Measurements from ENCODE around the gene DIS3L. TPM values are rescaled to one million over a fixed set of nuclear protein-coding genes. Genes with fewer than 3 reads are reported as not detected.
A peak's percentile ranks its signal among the peaks of the same experiment; 100 is the strongest.

DIS3L gene
- total and polyA plus RNA-seq, 2 of the 13 experiments (the other 11 are each of a cell fraction or from before 2014, with no cell fraction given): 21.0 to 50.5 TPM

GRCh38 chr15:66288093-66288492 lies 5.3 kb upstream of the DIS3L start (continued):
- TF ChIP-seq ZBTB39 (CRISPR knock-in tag; IDR thresholded peaks at IDR 0.05): no peak
- TF ChIP-seq KAT8 (CRISPR knock-in tag; IDR thresholded peaks at IDR 0.05): no peak
- no peak for TF ChIP-seq NFKBIZ (CRISPR knock-in tag; IDR thresholded peaks at IDR 0.05)
- no peak for TF ChIP-seq ZNF772 (CRISPR knock-in tag; IDR thresholded peaks at IDR 0.05)
- TF ChIP-seq NPAS2 (CRISPR knock-in tag; IDR thresholded peaks at IDR 0.05; ENCODE audit: borderline replicate concordance): no peak
- no peak for TF ChIP-seq MBNL3 (CRISPR knock-in tag; conservative IDR thresholded peaks at IDR 0.05)
- TF ChIP-seq ZNF775 (CRISPR knock-in tag; IDR thresholded peaks at IDR 0.05; ENCODE audit: borderline replicate concordance): no peak
- no peak for TF ChIP-seq MXI1 (IDR thresholded peaks at IDR 0.05; ENCODE audit: borderline replicate concordance, low read depth, low read length)
- TF ChIP-seq, protein P1, sequence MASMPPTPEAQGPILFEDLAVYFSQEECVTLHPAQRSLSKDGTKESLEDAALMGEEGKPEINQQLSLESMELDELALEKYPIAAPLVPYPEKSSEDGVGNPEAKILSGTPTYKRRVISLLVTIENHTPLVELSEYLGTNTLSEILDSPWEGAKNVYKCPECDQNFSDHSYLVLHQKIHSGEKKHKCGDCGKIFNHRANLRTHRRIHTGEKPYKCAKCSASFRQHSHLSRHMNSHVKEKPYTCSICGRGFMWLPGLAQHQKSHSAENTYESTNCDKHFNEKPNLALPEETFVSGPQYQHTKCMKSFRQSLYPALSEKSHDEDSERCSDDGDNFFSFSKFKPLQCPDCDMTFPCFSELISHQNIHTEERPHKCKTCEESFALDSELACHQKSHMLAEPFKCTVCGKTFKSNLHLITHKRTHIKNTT (CRISPR knock-in tag; IDR thresholded peaks at IDR 0.05): no peak
- no peak for TF ChIP-seq ZNF570 (CRISPR knock-in tag; IDR thresholded peaks at IDR 0.05; ENCODE audit: borderline replicate concordance)
- TF ChIP-seq HNF1B (CRISPR knock-in tag; IDR thresholded peaks at IDR 0.05): no peak
- TF ChIP-seq KLF13 (CRISPR knock-in tag; IDR thresholded peaks at IDR 0.05): no peak
- peak; percentile 88 for TF ChIP-seq ZNF263 (CRISPR knock-in tag; IDR thresholded peaks at IDR 0.05)
- no peak for TF ChIP-seq ZNF282 (IDR thresholded peaks at IDR 0.05; ENCODE audit: partially characterized antibody)
- TF ChIP-seq SNRNP70 (IDR thresholded peaks at IDR 0.05; ENCODE audit: low read depth, low read length): no peak
- 0 out of 2 replicates have a peak, but pooled peaks have one; percentile 43 for TF ChIP-seq IRF2 (CRISPR knock-in tag; IDR thresholded peaks at IDR 0.05)
- TF ChIP-seq, protein P2, sequence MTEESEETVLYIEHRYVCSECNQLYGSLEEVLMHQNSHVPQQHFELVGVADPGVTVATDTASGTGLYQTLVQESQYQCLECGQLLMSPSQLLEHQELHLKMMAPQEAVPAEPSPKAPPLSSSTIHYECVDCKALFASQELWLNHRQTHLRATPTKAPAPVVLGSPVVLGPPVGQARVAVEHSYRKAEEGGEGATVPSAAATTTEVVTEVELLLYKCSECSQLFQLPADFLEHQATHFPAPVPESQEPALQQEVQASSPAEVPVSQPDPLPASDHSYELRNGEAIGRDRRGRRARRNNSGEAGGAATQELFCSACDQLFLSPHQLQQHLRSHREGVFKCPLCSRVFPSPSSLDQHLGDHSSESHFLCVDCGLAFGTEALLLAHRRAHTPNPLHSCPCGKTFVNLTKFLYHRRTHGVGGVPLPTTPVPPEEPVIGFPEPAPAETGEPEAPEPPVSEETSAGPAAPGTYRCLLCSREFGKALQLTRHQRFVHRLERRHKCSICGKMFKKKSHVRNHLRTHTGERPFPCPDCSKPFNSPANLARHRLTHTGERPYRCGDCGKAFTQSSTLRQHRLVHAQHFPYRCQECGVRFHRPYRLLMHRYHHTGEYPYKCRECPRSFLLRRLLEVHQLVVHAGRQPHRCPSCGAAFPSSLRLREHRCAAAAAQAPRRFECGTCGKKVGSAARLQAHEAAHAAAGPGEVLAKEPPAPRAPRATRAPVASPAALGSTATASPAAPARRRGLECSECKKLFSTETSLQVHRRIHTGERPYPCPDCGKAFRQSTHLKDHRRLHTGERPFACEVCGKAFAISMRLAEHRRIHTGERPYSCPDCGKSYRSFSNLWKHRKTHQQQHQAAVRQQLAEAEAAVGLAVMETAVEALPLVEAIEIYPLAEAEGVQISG (CRISPR knock-in tag; IDR thresholded peaks at IDR 0.05): no peak
- no peak for TF ChIP-seq ZNF768 (CRISPR knock-in tag; IDR thresholded peaks at IDR 0.05)
- TF ChIP-seq SRSF1 (optimal IDR thresholded peaks at IDR 0.05; ENCODE audit: low read depth, low read length): no peak
- 0 out of 2 replicates have a peak, but pooled peaks have one; percentile 3 for TF ChIP-seq MAFF (IDR thresholded peaks at IDR 0.05; ENCODE audit: low read depth, low read length)
- no peak for TF ChIP-seq ARNTL (CRISPR knock-in tag; IDR thresholded peaks at IDR 0.05)
- TF ChIP-seq ZSCAN21 (CRISPR knock-in tag; IDR thresholded peaks at IDR 0.05; ENCODE audit: borderline replicate concordance): no peak

Data from HepG2 (cell line).